HEK293T (cell line): ENCODE measurements around the gene ACOXL.
"Not testable (repeated sequence)": the region's sequence is repeated elsewhere in the genome, so short reads cannot be mapped to it uniquely, and the experiment has no call there.

Source experiments
- CTCF ChIA-PET: fragments of 350-600 bp; formaldehyde crosslinking; extraction: SDS; loops from one replicate; lab custom pipeline; 2021; ENCODE audit warnings: antibody characterized with exemption, inconsistent platforms; lab: Yijun Ruan, JAX
- POLR2A ChIA-PET: fragments of 350-600 bp; formaldehyde crosslinking; extraction: SDS; loops from one replicate; lab custom pipeline; 2020; ENCODE audit warnings: antibody characterized with exemption, inconsistent platforms; lab: Yijun Ruan, JAX
- DNase-seq: peaks from one replicate; pipeline ENCODE4 v3.0.0; 2012; ENCODE audit warnings: mixed read lengths; ENCODE audit errors: extremely low spot score
- ARNT ChIP-seq: fragments of 450-650 bp; IDR thresholded peaks from 2 replicates; pipeline ENCODE4 v1.6.1; 2017; ENCODE audit warnings: mild to moderate bottlenecking
- BHLHE40 ChIP-seq: fragments of 450-650 bp; IDR thresholded peaks from 2 replicates; pipeline ENCODE4 v1.6.1; 2016; ENCODE audit warnings: mild to moderate bottlenecking, moderate library complexity, borderline replicate concordance
- CTBP1 ChIP-seq: fragments of 450-650 bp; IDR thresholded peaks from 2 replicates; pipeline ENCODE4 v1.6.1; 2016; ENCODE audit warnings: borderline replicate concordance
- ELF4 ChIP-seq: fragments of 450-650 bp; IDR thresholded peaks from 2 replicates; pipeline ENCODE4 v1.6.1; 2017; ENCODE audit warnings: antibody characterized with exemption
- FOXA1 ChIP-seq: fragments of 450-650 bp; IDR thresholded peaks from 2 replicates; pipeline ENCODE4 v1.6.1; 2016; ENCODE audit warnings: mild to moderate bottlenecking
- FOXK2 ChIP-seq: fragments of 450-650 bp; IDR thresholded peaks from 2 replicates; pipeline ENCODE4 v1.6.1; 2016; ENCODE audit warnings: mild to moderate bottlenecking
- FOXM1 ChIP-seq: fragments of 450-650 bp; IDR thresholded peaks from 2 replicates; pipeline ENCODE4 v1.6.1; 2017; ENCODE audit warnings: mild to moderate bottlenecking, borderline replicate concordance
- HDGF ChIP-seq: fragments of 450-650 bp; IDR thresholded peaks from 2 replicates; pipeline ENCODE4 v1.6.1; 2017; ENCODE audit warnings: antibody characterized with exemption, borderline replicate concordance
- L3MBTL2 ChIP-seq: fragments of 450-650 bp; conservative IDR thresholded peaks from 2 replicates; pipeline ENCODE4 v1.6.1; 2016; ENCODE audit warnings: mild to moderate bottlenecking
- LEF1 ChIP-seq: fragments of 450-650 bp; IDR thresholded peaks from 2 replicates; pipeline ENCODE4 v1.6.1; 2017; ENCODE audit warnings: mild to moderate bottlenecking, borderline replicate concordance
- NFRKB ChIP-seq: fragments of 450-650 bp; IDR thresholded peaks from 2 replicates; pipeline ENCODE4 v1.6.1; 2016; ENCODE audit warnings: mild to moderate bottlenecking, moderate library complexity
- PKNOX1 ChIP-seq: fragments of 450-650 bp; IDR thresholded peaks from 2 replicates; pipeline ENCODE4 v1.6.1; 2016
- SP1 ChIP-seq: fragments of 450-650 bp; IDR thresholded peaks from 2 replicates; pipeline ENCODE4 v1.6.1; 2017
- SUZ12 ChIP-seq: fragments of 450-650 bp; IDR thresholded peaks from 2 replicates; pipeline ENCODE4 v1.6.1; 2016; ENCODE audit warnings: mild to moderate bottlenecking
- TARDBP ChIP-seq: fragments of 450-650 bp; IDR thresholded peaks from 2 replicates; pipeline ENCODE4 v1.6.1; 2016
- ZNF384 ChIP-seq: fragments of 450-650 bp; IDR thresholded peaks from 2 replicates; pipeline ENCODE4 v1.6.1; 2016

ACOXL gene

DNA sequence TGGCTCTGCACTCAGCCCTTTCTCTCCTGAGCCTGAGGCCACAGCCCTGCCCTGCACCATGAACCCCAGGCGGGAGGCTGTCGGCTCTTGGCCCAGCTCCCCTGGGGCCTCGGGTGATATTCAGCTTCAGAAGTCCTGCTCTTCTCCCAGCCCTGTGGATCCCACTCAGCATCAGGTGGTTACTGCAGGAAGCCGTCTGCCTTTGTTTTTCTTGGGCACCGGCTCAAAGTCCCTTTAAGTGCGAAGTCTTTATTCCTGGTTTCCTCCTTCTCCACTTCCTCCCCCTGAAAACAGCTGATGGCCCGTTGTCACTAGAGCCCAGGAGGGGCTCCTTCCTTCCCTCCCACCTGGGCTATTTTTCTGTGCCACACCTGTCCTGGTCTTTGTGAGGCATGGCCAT lies 226.8 kb downstream of the ACOXL start:
- CTCF ChIA-PET = no interaction called here
- TF ChIP-seq HDGF (no peak), FOXA1 (no peak), BHLHE40 (no peak), SP1 (no peak), NFRKB (no peak), ARNT (no peak), FOXM1 (no peak)

GRCh38 chr2:110960281-110960680 lies 227.9 kb downstream of the ACOXL start:
- TF ChIP-seq SUZ12 (no peak), LEF1 (no peak), FOXA1 (no peak)
- CTCF ChIA-PET = no interaction called here
- POLR2A ChIA-PET = no interaction called here
- DNase-seq = no peak

More for the DNA sequence above, 226.8 kb downstream of the ACOXL start:
- no peak for DNase-seq
- POLR2A ChIA-PET = no interaction called here

GRCh38 chr2:110960954-110961353 lies 228.6 kb downstream of the ACOXL start:
- CTCF ChIA-PET = no interaction called here
- DNase-seq = no peak
- TF ChIP-seq ZNF384 (no peak), FOXK2 (no peak), TARDBP (no peak), ARNT (no peak), HDGF (no peak), SUZ12 (no peak), ELF4 (no peak), PKNOX1 (no peak), SP1 (no peak), NFRKB (no peak), CTBP1 (no peak), BHLHE40 (no peak)
- POLR2A ChIA-PET = no interaction called here

DNA sequence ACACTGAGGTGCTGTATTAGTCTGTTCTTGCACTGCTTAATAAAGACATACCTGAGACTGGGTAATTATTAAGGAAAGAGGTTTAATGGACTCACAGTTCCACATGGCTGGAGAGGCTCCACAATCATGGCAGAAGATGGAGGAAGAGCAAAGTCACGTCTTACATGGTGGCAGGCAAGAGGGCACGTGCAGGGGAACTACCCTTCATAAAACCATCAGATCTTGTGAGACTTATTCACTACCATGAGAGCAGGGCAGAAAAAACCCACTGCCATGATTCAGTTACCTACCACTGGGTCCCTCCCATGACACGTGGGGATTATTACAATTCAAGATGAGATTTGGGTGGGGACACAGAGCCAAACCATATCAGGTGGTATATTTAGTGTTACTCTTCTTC lies 229.3 kb downstream of the ACOXL start:
- DNase-seq, CTCF ChIA-PET, POLR2A ChIA-PET: not testable (repeated sequence)

GRCh38 chr2:110969696-110970095 lies 237.3 kb downstream of the ACOXL start:
- DNase-seq = no peak
- TF ChIP-seq FOXA1 (no peak), ARNT (no peak), SUZ12 (no peak), LEF1 (no peak)
- CTCF ChIA-PET = no interaction called here
- POLR2A ChIA-PET = no interaction called here

DNA sequence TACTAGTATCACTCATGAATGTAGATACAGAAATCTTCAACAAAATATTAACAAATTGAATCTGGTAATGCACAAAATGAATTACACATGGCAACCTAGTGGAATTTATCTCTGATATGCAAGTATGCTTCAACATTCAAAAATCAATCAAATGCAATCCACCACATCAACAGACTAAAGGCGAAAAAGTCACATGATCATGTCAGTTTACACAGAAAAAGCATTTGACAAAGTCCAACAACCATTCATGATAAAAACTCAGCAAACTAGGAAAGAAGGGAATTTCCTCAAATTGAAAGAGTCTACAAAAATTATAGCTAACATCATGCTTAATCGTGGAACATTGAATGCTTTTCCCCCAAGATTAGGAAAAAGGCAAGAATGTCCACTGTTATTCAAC lies 237.8 kb downstream of the ACOXL start:
- POLR2A ChIA-PET = no interaction called here
- CTCF ChIA-PET = no interaction called here
- no peak for DNase-seq
- TF ChIP-seq L3MBTL2 (no peak), FOXK2 (no peak), TARDBP (no peak), PKNOX1 (no peak), SP1 (no peak), FOXM1 (no peak), BHLHE40 (no peak), FOXA1 (no peak), CTBP1 (no peak), HDGF (no peak), ELF4 (no peak)

GRCh38 chr2:110971811-110972210 lies 239.4 kb downstream of the ACOXL start:
- ChIA-PET CTCF (no interaction called here), POLR2A (no interaction called here)
- no peak for DNase-seq
- TF ChIP-seq CTBP1 = no peak
- no peak for TF ChIP-seq L3MBTL2
- TF ChIP-seq FOXA1 = no peak
- no peak for TF ChIP-seq TARDBP
- no peak for TF ChIP-seq PKNOX1
- TF ChIP-seq ELF4 = no peak
- TF ChIP-seq ARNT = no peak
- no peak for TF ChIP-seq FOXM1
- no peak for TF ChIP-seq SP1
- TF ChIP-seq NFRKB = no peak
- no peak for TF ChIP-seq ZNF384
- TF ChIP-seq LEF1 = no peak

DNA sequence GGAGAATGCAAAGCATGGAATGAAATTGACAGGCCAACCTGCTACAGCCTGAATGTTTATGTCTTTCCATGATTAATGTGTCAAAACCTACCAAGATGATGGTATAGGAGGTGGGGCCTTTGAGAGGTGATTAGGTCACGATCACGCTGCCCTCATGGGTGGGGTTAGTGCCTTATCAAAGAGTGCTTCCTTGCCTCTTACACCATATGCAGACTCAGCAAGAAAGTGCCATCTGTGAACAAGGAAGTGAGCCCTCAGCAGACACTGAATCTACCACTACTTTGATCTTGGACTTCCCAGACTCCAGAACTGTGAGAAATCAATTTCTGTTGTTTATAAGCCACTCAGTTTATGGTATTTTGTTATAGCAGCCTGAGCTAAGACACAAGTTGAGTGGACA lies 240.9 kb downstream of the ACOXL start:
- ChIA-PET CTCF (no interaction called here), POLR2A (no interaction called here)
- DNase-seq = no peak
- TF ChIP-seq TARDBP (no peak), SP1 (no peak), PKNOX1 (no peak), BHLHE40 (no peak), SUZ12 (no peak)
